Left renal cortex interstitium (tissue), 4 donors: ENCODE results near the gene NR2F6. TPM values are rescaled to one million over a fixed set of nuclear protein-coding genes. Genes with fewer than 3 reads are reported as not detected.
A peak's percentile ranks its signal among the peaks of the same experiment; 100 is the strongest.

Experiments used
- DNase-seq, 4 donors: peaks; one replicate each; pipeline ENCODE4 v3.0.0-alpha.2; 2013; ENCODE audit warnings: low read depth in 4 of 4, low spot score in 2 of 4, missing footprints in 1 of 4
- polyA plus RNA-seq, 4 donors: library from polyadenylated mRNA; unstranded; fragments of 120-200 nt; gene quantifications; one replicate each; pipeline ENCODE4 v1.2.1, GENCODE V29; 2013; ENCODE audit not compliant: insufficient read length in 4 of 4

Gene NR2F6
- polyA plus RNA-seq, 4 donors: 35.1 to 64.1 (median 48.9) TPM

GRCh38 chr19:17240826-17241399, 4.8 kb downstream of the NR2F6 start:
- DNase-seq: no peak

DNA sequence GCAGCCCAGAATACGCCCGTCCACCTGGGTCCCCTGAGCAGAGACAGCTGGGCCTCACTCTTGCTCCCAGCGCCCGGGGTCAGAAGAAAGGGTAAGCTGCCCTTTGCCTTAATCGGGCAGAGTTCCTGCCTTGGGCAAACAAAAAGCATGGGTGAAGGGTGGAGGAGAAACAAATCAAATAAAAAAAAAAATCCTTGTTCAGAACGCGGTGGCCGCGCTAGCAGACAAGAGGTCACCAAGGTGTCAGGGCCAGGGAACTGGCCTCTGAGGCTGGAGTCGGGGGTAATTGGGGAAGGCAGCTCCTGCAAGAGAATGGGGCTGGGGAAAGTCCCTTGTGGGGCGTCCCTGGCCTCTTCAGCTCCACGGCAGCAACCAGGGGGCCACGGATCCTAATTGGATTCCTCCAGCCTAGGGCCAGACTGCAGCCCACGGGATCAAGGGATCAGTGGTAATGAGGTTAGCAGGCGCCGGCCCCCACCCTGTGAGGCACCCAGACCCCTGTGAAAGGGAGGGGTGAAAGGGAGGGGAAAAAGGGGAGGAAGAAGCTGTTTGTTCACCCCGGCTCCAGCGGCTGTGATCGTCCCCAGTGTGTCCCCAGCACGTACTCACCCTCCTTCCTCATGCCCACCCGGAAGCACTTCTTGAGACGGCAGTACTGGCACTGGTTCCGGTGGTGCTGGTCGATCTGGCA, 5.5 kb downstream of the NR2F6 start:
- no peak for DNase-seq

- no peak for DNase-seq
Observed at GRCh38 chr19:17237747-17238706, 7.7 kb downstream of the NR2F6 start.

DNA sequence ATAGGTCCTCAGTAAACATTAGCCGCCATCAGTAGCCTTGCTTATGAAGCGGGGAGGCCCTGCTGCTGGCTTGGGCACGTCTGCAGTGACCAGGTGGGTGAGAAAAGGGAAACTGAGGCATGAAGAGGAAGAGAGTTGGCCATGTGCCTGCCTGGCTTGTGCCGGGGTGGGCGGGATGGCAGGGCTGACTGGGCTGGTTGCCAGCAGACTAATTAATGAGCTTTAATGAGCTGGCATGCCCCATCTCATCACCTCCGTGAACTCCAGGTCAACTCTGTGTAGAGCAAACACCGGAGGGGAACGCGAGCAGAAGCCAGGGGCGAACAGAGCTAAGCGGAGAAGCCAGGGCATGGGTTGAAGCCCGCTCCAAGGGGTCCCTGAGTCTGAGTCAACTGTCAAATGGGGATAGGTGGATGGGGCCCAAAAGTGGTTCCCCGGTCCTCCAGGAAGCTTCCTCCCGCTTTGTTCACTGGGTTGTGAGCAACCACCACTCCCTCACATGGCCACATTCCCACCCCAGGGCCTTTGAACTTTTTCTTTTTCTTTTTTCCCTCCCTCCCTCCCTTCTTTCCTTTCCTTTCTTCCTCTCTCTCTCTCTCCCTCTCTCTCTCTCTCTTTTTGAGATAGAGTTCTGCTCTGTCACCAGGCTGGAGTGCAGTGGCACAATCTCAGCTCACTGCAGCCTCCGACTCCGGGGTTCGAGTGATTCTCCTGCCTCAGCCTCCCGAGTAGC, 8.7 kb downstream of the NR2F6 start:
- DNase-seq: no peak

DNA sequence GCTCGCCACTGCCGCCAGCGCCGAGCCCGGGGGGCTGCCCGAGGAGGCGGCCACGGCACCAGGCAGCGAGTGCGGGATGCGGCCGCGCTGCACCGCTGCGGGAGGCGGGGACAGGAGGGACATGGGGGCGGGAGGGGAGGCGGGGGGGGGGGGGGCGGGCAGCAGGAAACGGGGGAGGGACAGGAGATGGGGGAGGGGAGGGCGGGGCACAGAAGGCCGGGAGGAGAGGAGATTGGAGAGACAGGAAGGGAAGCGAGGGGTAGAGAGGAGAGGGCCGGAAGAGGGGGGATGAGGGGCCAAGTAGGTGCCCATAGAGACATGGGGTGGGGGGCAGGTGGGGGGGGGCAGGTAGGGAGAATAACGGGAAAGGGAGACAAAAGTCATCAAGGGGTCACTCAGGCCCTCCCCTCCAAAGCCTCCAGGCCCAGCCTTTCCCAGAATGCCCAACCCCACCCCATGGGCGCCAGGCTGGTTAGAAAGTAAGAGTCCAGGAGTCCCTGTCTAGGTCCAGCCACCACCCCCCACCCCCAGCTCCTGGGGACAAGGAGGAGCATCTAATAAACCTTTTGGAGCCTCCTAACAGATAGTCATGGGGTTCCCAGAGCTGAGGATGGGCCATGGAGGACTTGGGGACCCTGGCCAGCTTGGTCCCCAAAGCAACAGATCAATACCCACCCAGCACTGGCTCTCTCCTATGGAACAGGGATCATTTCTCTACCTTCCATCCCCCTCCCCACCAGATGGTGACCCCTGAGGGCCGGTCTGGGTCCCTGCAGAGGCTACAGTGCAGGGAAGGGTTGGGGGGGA, 9.5 kb downstream of the NR2F6 start:
- DNase-seq: no peak

- peak in 1 of 4 donors; percentile 57 for DNase-seq
Observed at GRCh38 chr19:17235300-17235970, 10.3 kb downstream of the NR2F6 start.

DNA sequence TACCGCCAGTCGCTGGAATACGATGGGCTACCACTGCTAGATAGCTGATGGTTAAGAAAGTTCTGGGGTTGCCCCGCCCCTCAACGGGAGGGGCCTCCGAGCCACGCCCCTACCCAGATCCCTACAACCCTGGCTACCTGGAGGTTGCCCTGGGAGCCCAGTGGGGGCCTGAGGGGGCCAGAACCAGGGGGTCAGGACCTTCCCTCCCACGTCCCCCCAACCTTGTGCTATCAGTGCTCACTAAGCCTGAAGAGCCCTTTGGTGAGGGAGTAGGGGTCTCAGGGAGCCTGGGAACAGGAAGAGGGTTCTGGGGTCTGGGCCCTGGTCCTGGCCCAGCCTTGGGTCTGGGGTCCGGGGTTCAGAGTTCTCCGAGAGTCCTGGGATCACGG, 10.8 kb downstream of the NR2F6 start:
- DNase-seq: no peak

GRCh38 chr19:17232258-17232657, 13.5 kb downstream of the NR2F6 start:
- no peak for DNase-seq

GRCh38 chr19:17229890-17230289, 15.8 kb downstream of the NR2F6 start:
- DNase-seq: no peak

DNA sequence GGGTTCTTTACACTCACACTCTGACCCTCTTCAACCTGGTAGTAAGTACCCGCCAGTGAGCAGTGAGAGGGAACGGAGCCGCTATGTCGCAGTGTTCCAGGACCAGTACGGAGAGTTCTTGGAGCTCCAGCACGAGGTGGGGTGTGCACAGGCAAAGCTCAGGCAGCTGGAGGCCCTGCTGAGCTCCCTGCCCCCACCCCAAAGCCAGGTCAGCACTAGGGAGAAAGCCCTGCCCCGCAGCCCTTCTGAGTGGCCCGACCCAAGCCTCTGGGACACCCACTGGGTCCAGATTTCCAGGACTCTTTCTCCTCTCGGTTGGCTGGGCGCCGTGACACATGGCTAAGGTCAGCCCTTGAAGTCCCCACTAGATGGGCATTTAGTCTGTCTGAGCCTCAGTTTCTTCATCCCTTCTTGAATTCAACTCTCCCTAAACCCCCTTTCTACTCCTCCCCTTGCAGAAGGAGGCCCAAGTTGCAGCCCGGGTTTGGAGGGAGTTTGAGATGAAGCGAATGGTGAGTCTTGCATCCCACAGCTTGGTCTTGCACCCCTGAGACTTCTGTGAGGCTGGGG, 17.8 kb downstream of the NR2F6 start:
- no peak for DNase-seq

DNA sequence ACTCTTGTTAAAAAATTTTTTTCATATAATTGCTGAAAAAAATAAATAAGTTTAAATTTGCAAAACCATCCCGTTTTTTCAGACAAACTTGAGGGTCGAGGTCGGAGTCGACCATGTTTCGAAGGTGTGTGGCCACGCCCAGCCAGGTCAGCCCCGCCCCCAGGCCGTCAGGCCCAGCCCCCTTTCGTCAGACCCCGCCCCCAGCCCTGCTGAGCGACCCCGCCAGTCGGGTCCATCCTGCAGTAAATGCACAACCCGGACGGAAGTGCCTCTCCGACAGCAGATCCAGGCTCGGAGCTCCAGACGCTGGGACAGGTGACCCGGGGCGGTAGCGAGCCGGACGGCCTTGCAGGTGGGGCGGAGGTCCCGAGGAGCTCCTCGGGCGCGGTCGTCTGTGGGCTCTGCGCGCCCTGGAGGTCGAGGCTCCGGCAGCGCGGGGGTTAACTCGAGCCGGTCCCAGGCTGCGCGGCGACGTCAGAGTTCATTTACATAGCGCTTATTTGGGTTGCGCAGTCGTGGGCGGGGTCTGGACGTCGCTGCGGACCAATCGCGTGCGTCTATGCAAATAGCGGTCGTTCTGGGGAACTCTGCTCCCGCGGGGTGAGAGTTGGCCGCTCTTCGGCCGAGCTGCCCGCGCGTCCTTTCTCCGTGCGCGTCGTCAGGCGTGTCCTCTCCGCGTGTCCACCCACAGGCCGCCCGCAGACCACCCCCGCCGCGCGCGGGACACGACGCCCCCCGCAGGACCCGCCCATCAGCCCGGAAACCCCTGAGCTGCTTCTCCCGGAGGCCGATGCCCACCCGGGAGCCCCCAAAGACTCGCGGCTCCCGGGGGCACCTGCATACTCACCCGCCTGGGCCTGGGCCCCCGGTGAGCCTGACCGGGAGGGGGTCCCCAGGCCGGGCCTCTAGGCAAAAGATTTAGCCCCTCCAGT, 19.5 kb downstream of the NR2F6 start, which contains the start of gene OCEL1:
Gene OCEL1, plus strand, starts transcription at position 225 of the 932 bp plus-strand sequence. Its CDS starts 22 bp downstream, at position 247.
- DNase-seq: peak; percentile 91 to 96 (median 96)

- no peak for DNase-seq
Observed at GRCh38 chr19:17225053-17225452, 20.7 kb downstream of the NR2F6 start.

DNA sequence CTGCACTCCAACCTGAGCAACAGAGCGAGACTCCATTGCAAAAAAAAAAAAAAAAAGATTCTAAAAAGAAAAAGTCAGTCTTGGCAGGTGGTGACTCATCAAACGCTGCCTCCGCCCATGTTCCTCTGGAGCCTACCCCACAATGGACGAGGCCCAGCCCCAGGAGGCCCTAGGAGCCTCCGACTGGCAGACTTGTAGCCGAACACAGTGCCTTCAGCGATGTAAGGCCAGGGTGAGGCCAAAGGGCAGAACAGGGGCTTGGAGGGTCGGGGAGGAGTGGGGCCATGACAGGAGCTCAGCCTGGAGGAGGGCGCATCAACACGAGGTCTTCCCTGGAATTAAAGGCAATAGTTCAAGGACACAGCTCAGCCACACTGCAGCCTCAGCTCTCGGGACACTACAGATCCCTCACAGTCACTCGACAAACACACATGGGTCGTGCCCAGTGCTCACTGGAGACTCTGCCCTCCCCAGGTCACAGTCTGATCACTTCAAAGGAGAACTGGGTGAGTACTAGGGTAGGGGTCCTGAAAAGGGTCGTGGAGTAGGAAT, 25.4 kb downstream of the NR2F6 start:
- DNase-seq: no peak

DNA sequence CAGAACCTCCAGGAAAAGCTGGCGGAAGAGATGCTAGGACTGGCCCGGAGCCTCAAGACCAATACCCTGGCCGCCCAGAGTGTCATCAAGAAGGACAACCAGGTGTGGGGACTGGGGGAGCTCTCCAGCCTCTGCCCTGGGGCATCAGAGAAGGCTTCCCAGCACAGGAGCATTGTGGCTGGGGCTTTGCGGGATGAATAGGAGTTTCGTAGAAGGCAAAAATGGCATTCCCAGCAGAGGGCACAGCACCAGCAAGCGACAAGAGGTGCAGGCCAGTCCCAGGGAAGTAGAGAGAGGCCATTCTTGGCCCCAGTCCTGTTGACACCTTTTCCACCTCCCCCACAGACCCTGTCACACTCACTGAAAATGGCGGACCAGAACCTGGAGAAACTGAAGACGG, 26.4 kb downstream of the NR2F6 start:
- no peak for DNase-seq

GRCh38 chr19:17216058-17216670, 29.6 kb downstream of the NR2F6 start:
- DNase-seq: no peak

DNA sequence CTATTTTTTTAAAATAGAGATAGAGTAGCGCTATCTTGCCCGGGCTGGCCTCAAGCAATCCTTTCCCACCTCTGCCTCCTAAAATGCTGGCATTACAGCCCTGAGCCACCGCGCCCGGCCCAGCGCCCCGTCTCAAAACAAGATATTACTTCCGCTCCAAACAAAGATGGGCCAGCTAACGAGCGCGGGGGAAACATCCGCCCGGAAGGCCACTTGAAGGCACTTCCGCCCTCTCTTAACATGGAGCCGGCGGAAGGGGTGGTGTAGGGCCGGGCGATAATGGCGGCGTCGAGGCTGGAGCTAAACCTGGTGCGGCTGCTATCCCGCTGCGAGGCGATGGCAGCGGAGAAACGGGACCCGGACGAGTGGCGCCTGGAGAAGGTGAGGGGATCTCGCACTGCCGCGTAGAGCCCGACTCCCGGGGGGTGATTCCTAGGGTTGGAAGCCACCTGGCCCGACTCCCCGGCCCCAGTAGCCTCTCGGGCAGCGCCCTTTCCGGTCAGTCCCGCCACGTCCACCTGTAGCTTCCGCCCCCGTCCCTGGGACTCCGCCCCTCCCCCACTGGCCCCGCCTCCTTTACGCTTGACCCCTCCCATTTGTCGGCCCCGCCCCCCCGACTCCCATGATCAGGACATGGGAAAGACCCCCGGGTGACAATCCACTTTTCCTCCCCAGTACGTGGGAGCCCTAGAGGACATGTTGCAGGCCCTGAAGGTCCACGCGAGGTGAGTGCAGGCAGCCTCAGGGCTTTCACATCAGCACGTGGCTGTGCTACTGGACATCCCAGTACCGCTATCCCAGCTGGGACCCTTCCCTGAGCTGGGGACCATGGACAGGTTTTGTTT, 30.4 kb downstream of the NR2F6 start, which contains the start of gene USE1:
Gene USE1, plus strand, starts transcription at position 231 of the 845 bp plus-strand sequence. Its CDS starts 49 bp downstream, at position 280.
- DNase-seq: peak; percentile 78 to 92 (median 86)
